Smooth muscle cell (in vitro differentiated cells): ENCODE results near the gene PIK3R3. TPM values are rescaled to one million over a fixed set of nuclear protein-coding genes. Genes with fewer than 3 reads are reported as not detected.

Experiments used
- DNase-seq: peaks from one replicate; lab custom pipeline; 2025; ENCODE audit not compliant: unreplicated experiment; lab: John Stamatoyannopoulos, UW
- H2AFZ ChIP-seq: fragments of 200-600 bp; sonication (generic); 2 replicates; pipeline ENCODE4 v1.6.0; 2016; ENCODE audit warnings: antibody characterized with exemption, low read depth, mild to moderate bottlenecking
- H3F3A ChIP-seq: fragments of 200-600 bp; sonication (generic); 2 replicates; pipeline ENCODE4 v1.6.0; 2017; ENCODE audit warnings: antibody characterized with exemption, low read depth
- H3K27ac ChIP-seq: fragments of 200-600 bp; sonication (generic); 2 replicates; pipeline ENCODE4 v1.5.1; 2016; ENCODE audit warnings: low read depth, mild to moderate bottlenecking
- H3K27me3 ChIP-seq: fragments of 200-600 bp; sonication (generic); 2 replicates; pipeline ENCODE4 v1.6.1; 2016; ENCODE audit warnings: low read depth, mild to moderate bottlenecking
- H3K36me3 ChIP-seq: fragments of 200-600 bp; sonication (generic); 2 replicates; pipeline ENCODE4 v1.5.1; 2016; ENCODE audit warnings: low read depth
- H3K4me1 ChIP-seq: fragments of 200-600 bp; sonication (generic); 2 replicates; pipeline ENCODE4 v1.5.1; 2016; ENCODE audit warnings: low read depth
- H3K4me2 ChIP-seq: fragments of 200-600 bp; sonication (generic); 2 replicates; pipeline ENCODE4 v1.6.0; 2016; ENCODE audit warnings: mild to moderate bottlenecking
- H3K4me3 ChIP-seq: fragments of 200-600 bp; sonication (generic); 2 replicates; pipeline ENCODE4 v1.5.1; 2016; ENCODE audit warnings: mild to moderate bottlenecking
- H3K79me2 ChIP-seq: fragments of 200-600 bp; sonication (generic); 2 replicates; pipeline ENCODE4 v1.6.0; 2016; ENCODE audit warnings: low read depth, mild to moderate bottlenecking
- H3K9ac ChIP-seq: fragments of 200-600 bp; sonication (generic); 2 replicates; pipeline ENCODE4 v1.6.0; 2016; ENCODE audit warnings: low read depth
- H3K9me3 ChIP-seq: fragments of 200-600 bp; sonication (generic); replicated peaks from 2 replicates; pipeline ENCODE4 v1.5.1; 2016; ENCODE audit warnings: low read depth
- H4K20me1 ChIP-seq: fragments of 200-600 bp; sonication (generic); 2 replicates; pipeline ENCODE4 v1.6.0; 2016; ENCODE audit warnings: low read depth
- WGBS: methylation state at CpG from one replicate; pipeline ENCODE4 v1.1.7; 2016; ENCODE audit warnings: low lambda C conversion rate; 5-methylcytosine and 5-hydroxymethylcytosine counted together
- polyA plus RNA-seq: library from polyadenylated mRNA; unstranded; fragments of >200 nt; fragmentation: Nextera tagmentation; extraction: Ambion mirVana; gene quantifications from 2 replicates; pipeline ENCODE4 v1.2.1, GENCODE V29; 2016
- total RNA-seq: library from RNA; depleted of rRNA; stranded (reverse); fragments of >200 nt; gene quantifications from 2 replicates; pipeline ENCODE4 v1.2.3, GENCODE V29; 2014
- TF ChIP-seq, protein P1 (sequence below): fragments of 200-600 bp; sonication (generic); IDR thresholded peaks from 2 replicates; pipeline ENCODE4 v1.5.1; 2017; ENCODE audit warnings: borderline replicate concordance, mild to moderate bottlenecking, antibody characterized with exemption; ENCODE audit not compliant: insufficient read depth, poor library complexity, severe bottlenecking

The PIK3R3 gene
- total and polyA plus RNA-seq, 2 experiments from 2014 or later: 3.7 to 5.6 TPM

GRCh38 chr1:46136711-46137110 is 4.3 kb upstream of the PIK3R3 start:
- no peak for DNase-seq
- no peaks in the 10 kb centered on the region for H4K20me1 ChIP-seq
- H3K27me3 ChIP-seq: no peaks in the 10 kb centered on the region
- H3K9me3 ChIP-seq: no peaks in the 10 kb centered on the region
- peaks cover 5% of the 10 kb centered on the region for H3F3A ChIP-seq
- no peak overlapping the region for H2AFZ ChIP-seq
- no peak overlapping the region for H3K9ac ChIP-seq
- TF ChIP-seq, protein P1, sequence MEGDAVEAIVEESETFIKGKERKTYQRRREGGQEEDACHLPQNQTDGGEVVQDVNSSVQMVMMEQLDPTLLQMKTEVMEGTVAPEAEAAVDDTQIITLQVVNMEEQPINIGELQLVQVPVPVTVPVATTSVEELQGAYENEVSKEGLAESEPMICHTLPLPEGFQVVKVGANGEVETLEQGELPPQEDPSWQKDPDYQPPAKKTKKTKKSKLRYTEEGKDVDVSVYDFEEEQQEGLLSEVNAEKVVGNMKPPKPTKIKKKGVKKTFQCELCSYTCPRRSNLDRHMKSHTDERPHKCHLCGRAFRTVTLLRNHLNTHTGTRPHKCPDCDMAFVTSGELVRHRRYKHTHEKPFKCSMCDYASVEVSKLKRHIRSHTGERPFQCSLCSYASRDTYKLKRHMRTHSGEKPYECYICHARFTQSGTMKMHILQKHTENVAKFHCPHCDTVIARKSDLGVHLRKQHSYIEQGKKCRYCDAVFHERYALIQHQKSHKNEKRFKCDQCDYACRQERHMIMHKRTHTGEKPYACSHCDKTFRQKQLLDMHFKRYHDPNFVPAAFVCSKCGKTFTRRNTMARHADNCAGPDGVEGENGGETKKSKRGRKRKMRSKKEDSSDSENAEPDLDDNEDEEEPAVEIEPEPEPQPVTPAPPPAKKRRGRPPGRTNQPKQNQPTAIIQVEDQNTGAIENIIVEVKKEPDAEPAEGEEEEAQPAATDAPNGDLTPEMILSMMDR: no peak
- no peak overlapping the region for H3K27ac ChIP-seq
- H3K36me3 ChIP-seq: no peaks in the 10 kb centered on the region
- no peak overlapping the region for H3K4me3 ChIP-seq
- H3K79me2 ChIP-seq: no peaks in the 10 kb centered on the region
- peaks cover 37% of the 10 kb centered on the region for H3K4me1 ChIP-seq
- no peak overlapping the region for H3K4me2 ChIP-seq

DNA sequence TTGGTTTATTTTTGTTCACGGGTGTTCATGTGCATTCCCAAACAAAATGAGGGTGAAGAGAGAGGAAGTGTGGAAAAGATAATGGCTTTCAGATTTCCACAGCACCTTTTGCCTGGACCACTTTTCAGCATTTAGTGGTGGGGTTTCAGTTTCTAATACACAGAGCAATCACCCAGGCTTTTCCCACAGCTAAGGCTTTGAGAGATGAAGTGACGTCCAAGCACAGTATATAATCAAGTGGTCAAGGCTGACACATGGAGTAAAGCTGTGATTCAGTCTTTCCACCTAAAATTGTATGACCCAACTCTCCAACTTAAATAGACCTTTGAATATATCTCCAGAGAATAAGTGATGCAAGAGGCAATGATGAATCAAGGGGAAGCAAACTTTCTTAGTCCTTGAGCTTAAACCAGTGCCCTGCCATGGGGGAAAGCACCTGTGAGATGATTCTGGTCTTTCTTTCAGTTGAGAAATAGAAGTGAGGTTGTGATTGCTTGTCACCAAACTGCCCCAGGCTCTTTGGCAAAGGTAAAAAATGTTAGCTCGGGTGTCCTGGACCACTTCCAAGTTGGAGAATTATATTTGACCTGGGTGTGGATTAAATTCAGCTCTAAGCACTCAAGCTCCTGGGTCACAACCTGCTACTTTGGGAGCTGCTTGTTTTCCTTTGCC is 2.4 kb upstream of the PIK3R3 start:
- H3K9ac ChIP-seq: no peak overlapping the region
- H3K4me1 ChIP-seq: peaks cover 42% of the 10 kb centered on the region
- H3K27ac ChIP-seq: no peak overlapping the region
- WGBS: 71% methylated on average over 3 of the region's 3 CpGs
- no peaks in the 10 kb centered on the region for H3K36me3 ChIP-seq
- no peaks in the 10 kb centered on the region for H3K27me3 ChIP-seq
- no peaks in the 10 kb centered on the region for H4K20me1 ChIP-seq
- H3K79me2 ChIP-seq: peaks cover 15% of the 10 kb centered on the region
- DNase-seq: no peak
- H2AFZ ChIP-seq: no peak overlapping the region
- H3K4me3 ChIP-seq: no peak overlapping the region
- TF ChIP-seq, protein P1: no peak
- peaks cover 5% of the 10 kb centered on the region for H3F3A ChIP-seq
- no peak overlapping the region for H3K4me2 ChIP-seq
- H3K9me3 ChIP-seq: no peaks in the 10 kb centered on the region

- Histone ChIP-seq H3K36me3 (no peaks in the 10 kb centered on the region), H3K79me2 (peaks cover 23% of the 10 kb centered on the region), H2AFZ (peak overlapping the region; percentile 68), H3K9me3 (no peaks in the 10 kb centered on the region), H3K4me3 (peak overlapping the region; percentile 86), H3F3A (peaks cover 5% of the 10 kb centered on the region), H3K4me2 (peak overlapping the region; percentile 89), H3K9ac (peak overlapping the region; percentile 98), H3K27me3 (no peaks in the 10 kb centered on the region), H3K27ac (peak overlapping the region; percentile 99), H4K20me1 (no peaks in the 10 kb centered on the region), H3K4me1 (peaks cover 45% of the 10 kb centered on the region)
- 58% methylated on average over 3 of the region's 3 CpGs for WGBS
- TF ChIP-seq, protein P1: no peak
- no peak for DNase-seq
Measured at GRCh38 chr1:46133781-46134350, 1.4 kb upstream of the PIK3R3 start.

- Histone ChIP-seq H2AFZ (peak overlapping the region; percentile 68), H3K27ac (peak overlapping the region; percentile 99), H3F3A (peaks cover 5% of the 10 kb centered on the region), H3K36me3 (no peaks in the 10 kb centered on the region), H3K9me3 (no peaks in the 10 kb centered on the region), H3K79me2 (peaks cover 29% of the 10 kb centered on the region), H3K4me3 (peak overlapping the region; percentile 86), H3K27me3 (no peaks in the 10 kb centered on the region), H3K4me1 (peaks cover 45% of the 10 kb centered on the region), H4K20me1 (no peaks in the 10 kb centered on the region), H3K9ac (peak overlapping the region; percentile 98), H3K4me2 (peak overlapping the region; percentile 89)
- 3% methylated on average over 17 of the region's 22 CpGs for WGBS
- TF ChIP-seq, protein P1: no peak
- no peak for DNase-seq
Measured at GRCh38 chr1:46133181-46133658, 791 bp upstream of the PIK3R3 start.
